NCI-H2227 (cell line): ENCODE data around the gene SLC25A47.
A peak's percentile ranks its signal among the peaks of the same experiment; 100 is the strongest.

Source experiments
- DNase-seq: peaks from one replicate; lab custom pipeline; 2025; ENCODE audit not compliant: unreplicated experiment; lab: John Stamatoyannopoulos, UW

Gene SLC25A47

GRCh38 chr14:100374270-100374669 lies 51.1 kb downstream of the SLC25A47 start:
- no peak for DNase-seq

- no peak for DNase-seq
Observed at GRCh38 chr14:100374876-100375265, 51.7 kb downstream of the SLC25A47 start.

GRCh38 chr14:100375266-100375962 lies 52.3 kb downstream of the SLC25A47 start:
- DNase-seq: peak; percentile 35

- DNase-seq: peak; percentile 97
Observed at GRCh38 chr14:100375963-100376735, 53.0 kb downstream of the SLC25A47 start, which contains the start of gene WDR25. TSS of gene WDR25 (plus strand) at chr14:100376485.

GRCh38 chr14:100376751-100377171 lies 53.6 kb downstream of the SLC25A47 start:
- no peak for DNase-seq
